Measurements from ENCODE around the gene CSRNP3. TPM values are rescaled to one million over a fixed set of nuclear protein-coding genes. Genes with fewer than 3 reads are reported as not detected.

Gene CSRNP3
- total RNA-seq, 1 donor from 2014 or later: 2.3 TPM

DNA sequence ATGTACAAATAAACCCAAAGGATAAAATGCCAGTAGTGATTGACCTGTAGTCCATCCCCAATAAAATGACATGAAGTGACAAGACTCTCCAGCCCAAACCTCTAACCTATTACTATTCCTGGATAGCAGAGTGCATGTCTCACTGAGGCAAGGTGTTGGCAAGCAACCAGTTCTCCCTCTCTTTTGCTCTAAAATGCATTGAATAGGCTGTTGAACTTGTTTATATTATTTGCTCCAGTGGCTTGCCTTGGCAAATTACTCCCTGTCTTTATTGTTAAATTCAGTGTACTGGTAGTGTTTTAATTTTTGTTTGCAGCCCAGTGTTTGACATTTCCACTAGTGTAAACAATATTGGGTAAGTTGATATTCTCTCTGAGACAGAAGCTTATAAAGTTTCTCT is 70.5 kb downstream of the CSRNP3 start:
- Histone ChIP-seq H3K27me3 (ENCODE audit: low read depth) (no peaks in the 10 kb centered on the region), H3K4me1 (no peaks in the 10 kb centered on the region), H3K9me3 (no peaks in the 10 kb centered on the region), H3K27ac (no peak overlapping the region), H3K4me3 (no peak overlapping the region), H3K36me3 (no peaks in the 10 kb centered on the region)
- no peak for DNase-seq
- TF ChIP-seq, protein P1, sequence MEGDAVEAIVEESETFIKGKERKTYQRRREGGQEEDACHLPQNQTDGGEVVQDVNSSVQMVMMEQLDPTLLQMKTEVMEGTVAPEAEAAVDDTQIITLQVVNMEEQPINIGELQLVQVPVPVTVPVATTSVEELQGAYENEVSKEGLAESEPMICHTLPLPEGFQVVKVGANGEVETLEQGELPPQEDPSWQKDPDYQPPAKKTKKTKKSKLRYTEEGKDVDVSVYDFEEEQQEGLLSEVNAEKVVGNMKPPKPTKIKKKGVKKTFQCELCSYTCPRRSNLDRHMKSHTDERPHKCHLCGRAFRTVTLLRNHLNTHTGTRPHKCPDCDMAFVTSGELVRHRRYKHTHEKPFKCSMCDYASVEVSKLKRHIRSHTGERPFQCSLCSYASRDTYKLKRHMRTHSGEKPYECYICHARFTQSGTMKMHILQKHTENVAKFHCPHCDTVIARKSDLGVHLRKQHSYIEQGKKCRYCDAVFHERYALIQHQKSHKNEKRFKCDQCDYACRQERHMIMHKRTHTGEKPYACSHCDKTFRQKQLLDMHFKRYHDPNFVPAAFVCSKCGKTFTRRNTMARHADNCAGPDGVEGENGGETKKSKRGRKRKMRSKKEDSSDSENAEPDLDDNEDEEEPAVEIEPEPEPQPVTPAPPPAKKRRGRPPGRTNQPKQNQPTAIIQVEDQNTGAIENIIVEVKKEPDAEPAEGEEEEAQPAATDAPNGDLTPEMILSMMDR (IDR thresholded peaks at IDR 0.05): no peak
- intact Hi-C loops (cut with DNase I): no loop called here
- no peak for ATAC-seq

- DNase-seq (no peak), ATAC-seq (no peak)
- Histone ChIP-seq H3K9me3 (no peaks in the 10 kb centered on the region), H3K27ac (no peak overlapping the region), H3K4me3 (no peak overlapping the region), H3K36me3 (no peaks in the 10 kb centered on the region), H3K27me3 (ENCODE audit: low read depth) (no peaks in the 10 kb centered on the region), H3K4me1 (no peaks in the 10 kb centered on the region)
- intact Hi-C loops (cut with DNase I): no loop called here
- TF ChIP-seq, protein P1 (IDR thresholded peaks at IDR 0.05): no peak
These were observed 75.4 kb downstream of the CSRNP3 start for GRCh38 chr2:165544897-165545296.

GRCh38 chr2:165547900-165548299 is 78.4 kb downstream of the CSRNP3 start:
- no peak overlapping the region for H3K4me3 ChIP-seq
- H3K36me3 ChIP-seq: no peaks in the 10 kb centered on the region
- DNase-seq (no peak), ATAC-seq (no peak)
- H3K27me3 ChIP-seq (ENCODE audit: low read depth): no peaks in the 10 kb centered on the region
- TF ChIP-seq, protein P1 (IDR thresholded peaks at IDR 0.05): no peak
- no peaks in the 10 kb centered on the region for H3K4me1 ChIP-seq
- no peak overlapping the region for H3K27ac ChIP-seq
- H3K9me3 ChIP-seq: no peaks in the 10 kb centered on the region
- intact Hi-C loops (cut with DNase I): no loop called here

- no peak for ATAC-seq
- intact Hi-C loops (cut with DNase I): no loop called here
- no peaks in the 10 kb centered on the region for H3K36me3 ChIP-seq
- no peak overlapping the region for H3K27ac ChIP-seq
- no peak overlapping the region for H3K4me3 ChIP-seq
- no peaks in the 10 kb centered on the region for H3K27me3 ChIP-seq (ENCODE audit: low read depth)
- no peak for DNase-seq
- TF ChIP-seq, protein P1 (IDR thresholded peaks at IDR 0.05): no peak
- no peaks in the 10 kb centered on the region for H3K4me1 ChIP-seq
- no peaks in the 10 kb centered on the region for H3K9me3 ChIP-seq
These were observed 80.1 kb downstream of the CSRNP3 start for GRCh38 chr2:165549619-165550018.

GRCh38 chr2:165558832-165559231 is 89.3 kb downstream of the CSRNP3 start:
- no peak for DNase-seq
- Histone ChIP-seq H3K9me3 (no peaks in the 10 kb centered on the region), H3K27ac (no peak overlapping the region), H3K4me1 (no peaks in the 10 kb centered on the region), H3K4me3 (no peak overlapping the region), H3K36me3 (no peaks in the 10 kb centered on the region), H3K27me3 (ENCODE audit: low read depth) (no peaks in the 10 kb centered on the region)
- no peak for ATAC-seq
- TF ChIP-seq, protein P1 (IDR thresholded peaks at IDR 0.05): no peak
- intact Hi-C loops (cut with DNase I): no loop called here

Data from lower lobe of right lung (tissue), 2 donors.